ENCODE measurements around the gene TEKT2. TPM values are rescaled to one million over a fixed set of nuclear protein-coding genes. Genes with fewer than 3 reads are reported as not detected.
A peak's percentile ranks its signal among the peaks of the same experiment; 100 is the strongest.

TEKT2 gene
- total and polyA plus RNA-seq, 2 donors (not counting 3 experiments of a cell fraction or from before 2014, with no cell fraction given): 0.38 to 0.61 TPM

- Histone ChIP-seq H3K27me3 (ENCODE audit: control insufficient read depth in 2 of 2, insufficient read depth in 2 of 2, low read length in 2 of 2) (no peaks in the 10 kb centered on the region), H3K79me2 (ENCODE audit: control insufficient read depth, insufficient read depth, low read length) (peaks cover 22% of the 10 kb centered on the region), H3K4me2 (ENCODE audit: insufficient read depth, low read length) (no peak overlapping the region), H2AFZ (ENCODE audit: low read depth, low read length) (peak overlapping the region; percentile 94), H3K4me3 (replicated peaks in 1 of 3; ENCODE audit: insufficient read depth in 1 of 3, low read depth in 1 of 3, low read length in 3 of 3) (no peak overlapping the region), H4K20me1 (replicated peaks; ENCODE audit: control insufficient read depth, extremely low read depth, insufficient read depth, low read length) (no peaks in the 10 kb centered on the region), H3K9ac (replicated peaks; ENCODE audit: extremely low read depth, insufficient read depth, low read length) (no peak overlapping the region), H3K36me3 (ENCODE audit: control insufficient read depth in 2 of 2, extremely low read depth in 1 of 2, insufficient read depth in 2 of 2, low read length in 2 of 2) (peaks cover 4 to 15% of the 10 kb centered on the region in 2 experiments), H3K4me1 (ENCODE audit: control insufficient read depth, extremely low read depth, insufficient read depth, low read length) (peaks cover 8% of the 10 kb centered on the region), H3K27ac (ENCODE audit: insufficient read depth, low read depth, low read length) (no peak overlapping the region), H3K9me1 (replicated peaks; ENCODE audit: control insufficient read depth, extremely low read depth, insufficient read depth, low read length) (no peaks in the 10 kb centered on the region), H3K9me3 (replicated peaks; ENCODE audit: control insufficient read depth, insufficient read depth, low read length) (no peaks in the 10 kb centered on the region)
- TF ChIP-seq POLR2A (IDR thresholded peaks at IDR 0.05; ENCODE audit: low read depth, low read length) (no peak), JUN (IDR thresholded peaks at IDR 0.05; ENCODE audit: borderline replicate concordance, insufficient read depth, insufficient read length, low read depth) (no peak), GATA2 (IDR thresholded peaks at IDR 0.05; ENCODE audit: insufficient read depth, insufficient read length, low read depth, low read length) (no peak), FOS (IDR thresholded peaks at IDR 0.05; ENCODE audit: borderline replicate concordance, insufficient read depth, low read length) (no peak), EZH2 (IDR thresholded peaks at IDR 0.05; ENCODE audit: borderline replicate concordance, low read depth, low read length, severe bottlenecking) (no peak), MYC (IDR thresholded peaks at IDR 0.05; ENCODE audit: low read depth, low read length) (no peak), POLR2AphosphoS5 (IDR thresholded peaks at IDR 0.05; ENCODE audit: insufficient read depth, low read depth, low read length) (no peak), MAX (IDR thresholded peaks at IDR 0.05; ENCODE audit: insufficient read depth, insufficient read length) (no peak)
- TF ChIP-seq, protein P1, sequence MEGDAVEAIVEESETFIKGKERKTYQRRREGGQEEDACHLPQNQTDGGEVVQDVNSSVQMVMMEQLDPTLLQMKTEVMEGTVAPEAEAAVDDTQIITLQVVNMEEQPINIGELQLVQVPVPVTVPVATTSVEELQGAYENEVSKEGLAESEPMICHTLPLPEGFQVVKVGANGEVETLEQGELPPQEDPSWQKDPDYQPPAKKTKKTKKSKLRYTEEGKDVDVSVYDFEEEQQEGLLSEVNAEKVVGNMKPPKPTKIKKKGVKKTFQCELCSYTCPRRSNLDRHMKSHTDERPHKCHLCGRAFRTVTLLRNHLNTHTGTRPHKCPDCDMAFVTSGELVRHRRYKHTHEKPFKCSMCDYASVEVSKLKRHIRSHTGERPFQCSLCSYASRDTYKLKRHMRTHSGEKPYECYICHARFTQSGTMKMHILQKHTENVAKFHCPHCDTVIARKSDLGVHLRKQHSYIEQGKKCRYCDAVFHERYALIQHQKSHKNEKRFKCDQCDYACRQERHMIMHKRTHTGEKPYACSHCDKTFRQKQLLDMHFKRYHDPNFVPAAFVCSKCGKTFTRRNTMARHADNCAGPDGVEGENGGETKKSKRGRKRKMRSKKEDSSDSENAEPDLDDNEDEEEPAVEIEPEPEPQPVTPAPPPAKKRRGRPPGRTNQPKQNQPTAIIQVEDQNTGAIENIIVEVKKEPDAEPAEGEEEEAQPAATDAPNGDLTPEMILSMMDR (IDR thresholded peaks at IDR 0.05; ENCODE audit: extremely low read depth in 1 of 2, insufficient read depth in 1 of 2, low read depth in 1 of 2, low read length in 2 of 2): no peak
- dilution Hi-C loops (cut with MboI; ENCODE audit: extremely low pct_ligation_motif_present, low sequenced_read_pairs) (no loop called here), intact Hi-C loops (cut with micrococcal nuclease) (loop anchor here (1.0 kb wide), 2 partner anchors 156 to 204 kb away; partner anchors contain the start of genes AGO1 and AGO3)
- no TSS peak for BruUV-seq (replicated peaks)
- no peak for DNase-seq (ENCODE audit: low read depth, low spot score)
- FAIRE-seq: no peak
- CTCF ChIA-PET: interaction anchor here (1.0 kb wide), 1 partner anchor 204 kb away, joined by 3 read pairs; the partner anchor contains the start of gene AGO1
- POLR2A ChIA-PET: no interaction called here
Measured at GRCh38 chr1:36087233-36088123, 3.6 kb downstream of the TEKT2 start.
